HEK293T (cell line): Measurements from ENCODE around the gene MCCC1.

Source experiments
- BHLHE40 ChIP-seq: fragments of 450-650 bp; IDR thresholded peaks from 2 replicates; pipeline ENCODE4 v1.6.1; 2016; ENCODE audit warnings: mild to moderate bottlenecking, moderate library complexity, borderline replicate concordance
- CTBP1 ChIP-seq: fragments of 450-650 bp; IDR thresholded peaks from 2 replicates; pipeline ENCODE4 v1.6.1; 2016; ENCODE audit warnings: borderline replicate concordance
- ELF4 ChIP-seq: fragments of 450-650 bp; IDR thresholded peaks from 2 replicates; pipeline ENCODE4 v1.6.1; 2017; ENCODE audit warnings: antibody characterized with exemption
- FOXM1 ChIP-seq: fragments of 450-650 bp; IDR thresholded peaks from 2 replicates; pipeline ENCODE4 v1.6.1; 2017; ENCODE audit warnings: mild to moderate bottlenecking, borderline replicate concordance
- HDGF ChIP-seq: fragments of 450-650 bp; IDR thresholded peaks from 2 replicates; pipeline ENCODE4 v1.6.1; 2017; ENCODE audit warnings: antibody characterized with exemption, borderline replicate concordance
- LEF1 ChIP-seq: fragments of 450-650 bp; IDR thresholded peaks from 2 replicates; pipeline ENCODE4 v1.6.1; 2017; ENCODE audit warnings: mild to moderate bottlenecking, borderline replicate concordance
- NFRKB ChIP-seq: fragments of 450-650 bp; IDR thresholded peaks from 2 replicates; pipeline ENCODE4 v1.6.1; 2016; ENCODE audit warnings: mild to moderate bottlenecking, moderate library complexity
- SP1 ChIP-seq: fragments of 450-650 bp; IDR thresholded peaks from 2 replicates; pipeline ENCODE4 v1.6.1; 2017
- SUZ12 ChIP-seq: fragments of 450-650 bp; IDR thresholded peaks from 2 replicates; pipeline ENCODE4 v1.6.1; 2016; ENCODE audit warnings: mild to moderate bottlenecking
- TARDBP ChIP-seq: fragments of 450-650 bp; IDR thresholded peaks from 2 replicates; pipeline ENCODE4 v1.6.1; 2016
- TF ChIP-seq, protein P1 (sequence below): fragments of 450-650 bp; IDR thresholded peaks from 2 replicates; pipeline ENCODE4 v1.6.1; 2016

- no peak for TF ChIP-seq HDGF
- TF ChIP-seq SP1: no peak
- no peak for TF ChIP-seq FOXM1
- no peak for TF ChIP-seq TARDBP
- no peak for TF ChIP-seq BHLHE40
- no peak for TF ChIP-seq LEF1
- TF ChIP-seq ELF4: no peak
- TF ChIP-seq NFRKB: no peak
- TF ChIP-seq, protein P1, sequence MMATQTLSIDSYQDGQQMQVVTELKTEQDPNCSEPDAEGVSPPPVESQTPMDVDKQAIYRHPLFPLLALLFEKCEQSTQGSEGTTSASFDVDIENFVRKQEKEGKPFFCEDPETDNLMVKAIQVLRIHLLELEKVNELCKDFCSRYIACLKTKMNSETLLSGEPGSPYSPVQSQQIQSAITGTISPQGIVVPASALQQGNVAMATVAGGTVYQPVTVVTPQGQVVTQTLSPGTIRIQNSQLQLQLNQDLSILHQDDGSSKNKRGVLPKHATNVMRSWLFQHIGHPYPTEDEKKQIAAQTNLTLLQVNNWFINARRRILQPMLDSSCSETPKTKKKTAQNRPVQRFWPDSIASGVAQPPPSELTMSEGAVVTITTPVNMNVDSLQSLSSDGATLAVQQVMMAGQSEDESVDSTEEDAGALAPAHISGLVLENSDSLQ: no peak
- no peak for TF ChIP-seq CTBP1
- no peak for TF ChIP-seq SUZ12
Observed at GRCh38 chr3:183142199-183142598, 42.9 kb upstream of the MCCC1 start.
